IPS-NIHi7 (cell line): ENCODE results near the gene ACOT2.
"Not testable (repeated sequence)": the region's sequence is repeated elsewhere in the genome, so short reads cannot be mapped to it uniquely, and the experiment has no call there.

ENCODE experiments used
- DNase-seq: peaks from one replicate; pipeline ENCODE4 v3.0.0; 2012; ENCODE audit warnings: mixed read lengths; ENCODE audit errors: extremely low spot score

ACOT2 gene

DNA sequence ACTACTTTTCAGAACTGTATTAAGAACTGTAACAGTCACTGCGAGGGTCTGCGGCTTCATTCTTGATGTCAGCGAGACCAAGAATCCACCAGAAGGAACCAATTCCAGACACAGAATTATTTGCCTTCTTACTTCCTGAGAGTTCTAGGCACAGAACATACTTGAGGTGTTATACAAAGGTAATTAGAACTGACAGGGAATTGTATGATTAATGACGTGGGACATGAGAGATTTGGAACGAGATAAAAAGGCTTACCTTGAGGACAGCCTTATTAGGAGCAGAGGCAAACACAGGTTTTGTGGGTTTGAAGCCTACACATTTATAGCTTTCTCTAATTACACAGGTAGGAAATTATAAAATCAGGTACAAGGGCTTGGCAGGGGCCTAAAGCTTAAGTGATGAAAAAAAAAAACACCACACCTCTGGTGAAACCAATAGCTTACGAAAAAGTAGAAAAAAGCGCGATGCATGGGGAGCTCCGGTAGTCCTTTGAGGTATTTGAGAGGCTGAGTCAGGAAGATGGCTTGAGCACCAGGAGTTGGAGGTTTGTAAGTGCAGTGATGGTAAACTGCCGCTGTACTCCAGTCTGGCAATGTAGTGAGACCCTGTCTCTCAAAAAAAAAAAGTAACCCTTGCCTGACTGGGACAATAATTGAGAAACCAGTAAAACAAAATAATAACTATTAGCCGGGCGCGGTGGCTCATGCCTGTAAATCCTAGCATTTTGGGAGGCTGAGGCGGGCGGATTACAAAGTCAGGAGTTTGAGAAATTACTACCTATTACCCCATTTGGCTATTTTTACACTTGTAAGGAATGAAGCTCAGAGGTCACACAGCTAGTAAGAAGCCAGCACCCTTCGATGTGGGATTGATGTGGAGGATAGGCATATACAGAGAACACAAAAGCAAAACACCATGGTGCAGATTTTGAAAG is 795 bp upstream of the ACOT2 start:
- DNase-seq = peak; percentile 10

- DNase-seq = not testable (repeated sequence)
These were observed 178 bp upstream of the ACOT2 start for GRCh38 chr14:73568886-73569184.

DNA sequence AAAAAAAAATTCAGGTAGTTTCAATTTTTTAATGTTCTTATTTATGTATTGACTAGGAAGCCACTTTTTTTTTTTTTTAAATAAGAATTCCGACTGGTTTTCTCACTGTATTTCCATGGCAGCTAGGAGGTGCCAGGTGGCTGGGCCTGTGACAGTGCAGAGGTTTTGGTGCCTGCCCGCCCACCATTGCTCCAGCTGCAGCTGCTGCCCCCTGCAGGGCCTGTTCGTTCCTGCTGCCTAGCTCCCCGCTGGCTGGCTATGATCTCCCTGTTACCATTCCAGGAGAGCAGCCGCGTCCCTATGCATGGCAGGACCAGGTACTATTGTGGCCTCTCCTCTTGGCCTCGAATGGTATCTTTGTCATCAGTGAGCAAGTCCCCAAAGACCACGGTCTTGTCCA is 1.9 kb downstream of the ACOT2 start:
- DNase-seq = peak; percentile 72

DNA sequence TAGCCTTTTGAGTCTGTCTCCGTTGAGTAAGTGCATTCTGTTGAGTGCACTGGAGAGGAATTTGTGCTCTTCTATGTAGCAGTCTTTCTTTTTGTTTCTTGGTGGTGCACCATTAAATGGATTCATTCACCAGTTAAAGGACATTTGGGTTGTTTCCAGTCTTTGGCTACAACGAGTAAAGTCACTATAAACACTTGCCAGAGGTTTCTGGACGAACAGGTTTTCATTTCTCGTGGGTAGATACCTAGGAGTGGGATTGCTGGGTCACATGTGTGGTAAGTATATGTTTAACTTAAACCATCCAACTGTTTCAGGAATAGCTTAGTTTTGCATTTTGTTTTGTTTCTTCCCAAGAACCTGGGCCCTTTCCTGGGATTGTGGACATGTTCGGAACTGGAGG is 4.0 kb downstream of the ACOT2 start:
- DNase-seq = not testable (repeated sequence)

DNA sequence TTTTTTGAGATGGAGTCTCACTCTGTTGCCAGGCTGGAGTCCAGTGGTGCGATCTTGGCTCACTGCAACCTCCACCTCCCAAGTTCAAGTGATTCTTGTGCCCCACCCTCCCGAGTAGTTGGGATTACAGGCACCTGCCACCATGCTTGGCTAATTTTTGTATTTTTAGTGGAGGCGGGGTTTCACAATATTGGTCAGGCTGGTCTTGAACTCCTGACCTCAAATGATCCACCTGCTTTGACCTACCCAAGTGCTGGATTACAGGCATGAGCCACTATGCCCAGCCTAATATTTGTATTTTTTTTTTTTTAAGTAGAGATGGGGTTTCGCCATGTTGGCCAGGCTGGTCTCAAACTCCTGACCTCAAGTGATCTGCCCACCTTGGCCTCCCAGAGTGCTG is 4.7 kb downstream of the ACOT2 start:
- DNase-seq = not testable (repeated sequence)

DNA sequence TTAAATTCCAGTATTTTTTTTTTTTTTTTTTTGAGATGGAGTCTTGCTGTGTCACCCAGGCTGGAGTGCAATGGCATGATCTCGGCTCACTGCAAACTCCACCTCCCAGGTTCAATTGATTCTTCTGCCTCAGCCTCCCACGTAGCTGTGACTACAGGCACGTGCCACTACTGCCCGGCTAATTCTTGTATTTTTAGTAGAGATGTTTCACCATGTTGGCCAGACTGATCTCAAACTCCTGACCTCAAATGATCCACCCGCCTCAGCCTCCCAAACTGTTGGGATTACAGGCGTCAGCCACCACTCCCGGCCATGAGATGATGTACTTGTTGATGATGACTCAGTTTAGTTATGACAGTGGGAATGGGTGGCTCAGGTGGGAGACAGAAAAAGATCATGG is 5.2 kb downstream of the ACOT2 start:
- DNase-seq = not testable (repeated sequence)

- DNase-seq = no peak
These were observed 7.4 kb downstream of the ACOT2 start for GRCh38 chr14:73576391-73576790.

DNA sequence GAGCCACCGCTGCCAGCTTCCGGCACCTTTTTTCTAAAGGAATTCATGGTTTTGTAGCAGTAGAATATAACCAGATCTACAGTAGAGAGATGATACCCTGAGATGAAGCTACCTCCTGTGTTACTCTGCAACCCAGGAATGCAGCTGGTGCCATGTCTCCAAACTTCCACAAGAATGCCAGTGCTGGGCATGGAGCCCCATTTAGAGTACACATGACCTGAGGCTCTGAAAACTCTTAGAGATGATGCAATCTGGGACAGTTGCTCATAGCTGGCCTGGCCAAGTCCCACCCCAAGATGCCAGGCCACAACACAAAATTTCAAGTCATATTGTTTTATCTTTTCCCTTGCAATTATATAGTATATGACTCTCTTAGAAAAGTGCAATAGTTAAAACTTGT is 8.2 kb downstream of the ACOT2 start:
- not testable (repeated sequence) for DNase-seq

- DNase-seq = not testable (repeated sequence)
These were observed 13.3 kb downstream of the ACOT2 start for GRCh38 chr14:73582102-73582979.

DNA sequence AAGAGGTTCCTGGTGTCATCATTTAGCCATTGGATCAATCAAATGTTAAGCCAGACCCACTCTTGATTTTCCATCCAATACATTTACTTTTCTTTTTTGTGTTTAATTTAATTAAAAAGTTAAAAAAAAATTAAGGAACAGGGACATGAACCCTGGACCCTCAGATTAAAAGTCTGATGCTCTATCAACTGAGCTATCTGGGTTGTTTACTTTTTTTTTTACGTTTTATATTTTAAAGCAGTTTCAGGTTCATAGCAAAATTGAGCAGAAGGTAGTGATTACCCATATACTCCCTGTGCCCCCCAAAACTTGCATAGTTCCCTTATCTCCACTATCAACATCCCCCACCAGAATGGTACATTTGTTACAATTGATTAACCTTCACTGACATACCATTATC is 19.7 kb downstream of the ACOT2 start:
- DNase-seq = no peak

GRCh38 chr14:73589116-73589515 is 20.1 kb downstream of the ACOT2 start:
- no peak for DNase-seq

- DNase-seq = not testable (repeated sequence)
These were observed 21.6 kb downstream of the ACOT2 start for GRCh38 chr14:73590673-73591004.

DNA sequence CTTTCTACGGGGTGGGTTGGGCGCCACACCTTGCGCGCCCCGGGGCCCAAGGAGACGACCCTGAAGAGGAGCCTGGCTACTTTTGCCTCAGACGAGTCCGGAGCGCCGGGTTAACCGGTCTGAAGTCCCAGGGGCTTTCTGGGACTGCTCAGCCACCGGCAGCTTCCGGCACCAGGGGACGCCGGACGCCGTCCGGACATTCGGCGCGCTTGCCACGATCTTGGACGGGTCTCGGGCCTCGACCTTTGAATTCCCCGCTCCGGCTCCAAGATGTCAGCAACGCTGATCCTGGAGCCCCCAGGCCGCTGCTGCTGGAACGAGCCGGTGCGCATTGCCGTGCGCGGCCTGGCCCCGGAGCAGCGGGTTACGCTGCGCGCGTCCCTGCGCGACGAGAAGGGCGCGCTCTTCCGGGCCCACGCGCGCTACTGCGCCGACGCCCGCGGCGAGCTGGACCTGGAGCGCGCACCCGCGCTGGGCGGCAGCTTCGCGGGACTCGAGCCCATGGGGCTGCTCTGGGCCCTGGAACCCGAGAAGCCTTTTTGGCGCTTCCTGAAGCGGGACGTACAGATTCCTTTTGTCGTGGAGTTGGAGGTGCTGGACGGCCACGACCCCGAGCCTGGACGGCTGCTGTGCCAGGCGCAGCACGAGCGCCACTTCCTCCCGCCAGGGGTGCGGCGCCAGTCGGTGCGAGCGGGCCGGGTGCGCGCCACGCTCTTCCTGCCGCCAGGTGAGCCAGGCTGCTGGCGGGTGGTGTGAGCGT is 22.9 kb downstream of the ACOT2 start, which contains the start of gene ACOT4:
Gene ACOT4 (plus strand): TSS at position 184 of the 760 bp plus-strand sequence. CDS start 87 bp downstream, at position 271.
- DNase-seq = peak; percentile 59

DNA sequence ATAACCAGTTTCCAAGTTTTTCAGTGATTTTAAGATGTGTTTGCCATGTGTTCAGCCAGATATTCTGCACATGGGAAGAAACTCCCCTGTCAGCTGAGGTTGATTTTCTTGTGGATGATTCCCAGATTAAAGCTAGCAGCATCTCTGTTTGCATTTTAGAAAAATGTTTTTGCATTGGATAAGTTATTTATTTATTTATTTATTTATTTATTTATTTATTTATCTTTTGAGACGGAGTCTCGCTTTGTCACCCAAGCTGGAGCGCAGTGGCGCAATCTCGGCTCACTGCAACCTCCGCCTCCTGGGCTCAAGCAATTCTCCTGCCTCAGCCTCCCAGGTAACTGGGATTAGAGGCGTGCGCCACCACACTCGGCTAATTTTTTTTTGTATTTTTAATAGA is 25.5 kb downstream of the ACOT2 start:
- DNase-seq = no peak

DNA sequence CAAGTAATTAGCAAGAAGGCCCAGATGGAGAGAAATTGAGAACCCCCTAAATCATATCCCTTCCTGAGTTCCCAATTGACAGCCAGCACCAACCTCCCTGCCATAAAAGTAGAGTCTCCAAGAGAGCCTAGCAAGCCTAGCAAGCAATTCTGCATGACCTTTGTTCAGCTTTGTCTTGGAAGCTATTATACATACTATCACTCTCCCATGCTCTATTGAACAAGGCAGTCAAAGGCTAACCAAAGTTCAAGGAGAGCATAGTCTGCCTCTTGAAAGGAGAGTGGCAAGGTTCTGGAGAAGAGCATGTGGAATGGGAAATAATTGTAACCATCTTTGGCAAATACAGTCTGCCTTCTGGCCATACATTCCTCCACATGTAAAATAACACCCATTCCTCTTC is 30.5 kb downstream of the ACOT2 start:
- DNase-seq = no peak

DNA sequence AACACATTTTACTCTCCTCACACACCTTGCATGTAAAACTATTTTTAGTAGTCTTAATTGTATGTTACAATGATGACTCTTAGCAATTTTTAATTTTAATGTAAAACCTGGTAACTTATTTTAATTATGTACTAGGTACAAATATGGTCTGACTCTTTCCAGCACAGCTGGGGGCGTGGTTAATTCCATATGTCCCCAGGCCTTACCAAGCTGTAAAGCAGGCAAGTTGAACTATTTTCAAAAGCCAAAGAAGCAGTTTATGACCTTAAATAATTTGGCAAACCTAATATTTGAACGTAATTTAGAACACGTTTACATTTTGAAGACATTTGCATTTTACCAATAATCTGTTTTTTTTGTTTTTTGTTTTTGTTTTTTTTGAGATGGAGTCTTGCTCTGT is 34.0 kb downstream of the ACOT2 start:
- DNase-seq = no peak

DNA sequence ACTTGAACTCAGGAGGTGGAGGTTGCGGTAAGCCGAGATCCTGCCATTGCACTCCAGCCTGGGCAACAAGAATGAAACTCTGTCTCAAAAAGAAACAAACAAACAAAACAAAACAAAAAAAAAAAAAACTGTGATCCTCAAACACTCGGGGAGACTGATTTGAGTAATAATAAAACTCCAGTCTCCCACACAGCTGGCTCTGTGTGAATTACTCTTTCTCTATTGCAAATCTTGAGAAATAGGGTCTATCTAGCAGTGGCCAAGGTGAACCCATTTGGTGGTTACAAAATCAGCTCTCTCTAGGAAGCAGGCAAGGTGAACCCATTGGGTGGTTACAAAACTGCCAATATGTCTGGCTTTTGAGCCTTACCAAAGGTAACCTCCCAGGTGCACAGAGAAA is 37.3 kb downstream of the ACOT2 start:
- no peak for DNase-seq

GRCh38 chr14:73607241-73607640 is 38.2 kb downstream of the ACOT2 start:
- no peak for DNase-seq

GRCh38 chr14:73610687-73611086 is 41.7 kb downstream of the ACOT2 start:
- no peak for DNase-seq

DNA sequence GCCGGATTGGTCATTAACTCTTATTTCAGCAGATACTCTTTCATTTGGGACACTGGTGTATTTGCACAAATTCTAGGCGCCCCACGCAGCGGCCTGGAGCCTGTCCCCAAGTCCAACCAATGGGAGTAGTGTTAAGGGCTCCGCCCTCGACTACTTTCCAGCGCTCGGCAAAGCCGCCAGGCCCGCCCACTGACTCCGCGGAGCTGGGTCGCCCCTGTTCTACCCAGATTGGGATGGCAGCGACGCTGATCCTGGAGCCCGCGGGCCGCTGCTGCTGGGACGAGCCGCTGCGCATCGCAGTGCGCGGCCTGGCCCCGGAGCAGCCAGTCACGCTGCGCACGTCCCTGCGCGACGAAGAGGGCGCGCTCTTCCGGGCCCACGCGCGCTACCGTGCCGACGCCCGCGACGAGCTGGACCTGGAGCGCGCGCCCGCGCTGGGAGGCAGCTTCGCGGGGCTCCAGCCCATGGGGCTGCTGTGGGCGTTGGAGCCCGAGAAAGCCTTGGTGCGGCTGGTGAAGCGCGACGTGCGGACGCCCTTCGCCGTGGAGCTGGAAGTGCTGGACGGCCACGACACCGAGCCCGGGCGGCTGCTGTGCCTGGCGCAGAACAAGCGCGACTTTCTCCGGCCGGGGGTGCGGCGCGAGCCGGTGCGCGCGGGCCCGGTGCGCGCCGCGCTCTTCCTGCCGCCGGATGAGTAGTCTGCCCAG is 43.5 kb downstream of the ACOT2 start, which contains the start of gene ACOT6:
Gene ACOT6 (plus strand): TSS at position 179 of the 707 bp plus-strand sequence. CDS start 55 bp downstream, at position 234.
- peak; percentile 93 for DNase-seq

DNA sequence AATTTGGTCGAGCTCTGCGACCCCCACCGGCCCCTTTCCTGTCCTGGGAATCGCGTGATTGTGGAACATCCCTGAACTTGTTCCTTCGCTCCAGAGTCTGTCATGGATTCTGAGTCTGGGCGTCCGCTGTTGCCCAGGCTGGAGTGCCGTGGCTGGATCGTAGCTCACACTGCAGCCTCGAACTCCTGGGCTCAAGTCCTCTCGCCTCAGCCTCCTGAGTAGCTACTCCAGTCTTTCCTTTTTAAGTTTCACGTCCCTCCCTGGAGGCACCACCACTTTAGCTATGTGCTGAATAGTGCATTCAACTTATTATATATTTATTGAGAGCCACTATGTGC is 44.0 kb downstream of the ACOT2 start:
- no peak for DNase-seq
